Left renal cortex interstitium (tissue), 4 donors: ENCODE data around the gene SLC25A42. TPM values are rescaled to one million over a fixed set of nuclear protein-coding genes. Genes with fewer than 3 reads are reported as not detected.

Experiments
- DNase-seq, 4 donors: peaks; one replicate each; pipeline ENCODE4 v3.0.0-alpha.2; 2013; ENCODE audit warnings: low read depth in 4 of 4, low spot score in 2 of 4, missing footprints in 1 of 4
- polyA plus RNA-seq, 4 donors: library from polyadenylated mRNA; unstranded; fragments of 120-200 nt; gene quantifications; one replicate each; pipeline ENCODE4 v1.2.1, GENCODE V29; 2013; ENCODE audit not compliant: insufficient read length in 4 of 4

Gene SLC25A42
- polyA plus RNA-seq, 4 donors = 16.6 to 27.8 (median 18.8) TPM

GRCh38 chr19:19155495-19156219, 91.9 kb downstream of the SLC25A42 start:
- no peak for DNase-seq

GRCh38 chr19:19157808-19158207, 94.0 kb downstream of the SLC25A42 start:
- no peak for DNase-seq

DNA sequence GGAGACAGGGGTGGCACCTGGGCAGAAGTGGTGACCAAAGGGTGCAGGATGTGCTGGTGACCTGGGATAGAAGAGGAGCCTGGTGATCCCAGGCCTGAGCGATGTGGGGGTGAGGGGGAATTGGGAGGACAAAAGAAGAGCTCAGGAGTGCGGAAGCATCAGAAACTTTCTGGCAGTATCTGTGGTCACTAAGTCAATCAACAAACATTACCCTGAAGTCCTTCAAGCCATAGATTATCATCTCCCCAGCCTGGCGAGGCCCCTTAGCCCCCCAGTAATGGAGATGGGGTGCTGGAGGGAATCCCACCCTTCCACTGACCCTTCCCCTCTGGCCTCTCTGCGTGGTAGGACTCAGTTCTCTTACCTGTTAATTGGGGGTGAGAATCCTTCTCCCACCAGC, 95.7 kb downstream of the SLC25A42 start:
- DNase-seq = no peak

- no peak for DNase-seq
These were observed 96.8 kb downstream of the SLC25A42 start for GRCh38 chr19:19160461-19161035.

DNA sequence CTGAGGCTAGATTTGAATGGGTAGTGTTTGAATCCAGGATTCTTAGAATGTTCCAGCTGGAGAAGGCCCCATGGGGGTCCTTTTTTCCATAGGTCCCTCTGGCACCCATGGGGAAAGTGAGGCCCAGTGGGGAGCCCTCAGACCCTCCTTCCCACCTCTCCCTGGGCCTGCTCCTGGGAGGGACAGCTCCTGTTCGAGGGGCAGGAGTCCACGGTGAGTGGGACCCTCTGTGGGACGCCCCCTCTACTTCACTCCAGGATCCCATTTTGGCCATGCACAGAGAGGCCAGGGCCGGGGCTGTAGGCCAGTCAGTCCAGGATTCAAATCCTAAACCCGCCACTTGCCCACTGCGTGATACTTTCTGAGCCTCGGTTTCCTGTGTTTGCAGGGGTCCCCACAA, 98.7 kb downstream of the SLC25A42 start:
- no peak for DNase-seq

Other genes starting within 250 kb of the SLC25A42 start
- 10 to 100 TPM; 44.6 to 70.4 (median 62.0) TPM for gene UPF1, start 232.0 kb upstream of the SLC25A42 start, polyA plus RNA-seq
- 1 to 10 TPM; 4.8 to 8.1 (median 6.7) TPM for gene CERS1, start 167.8 kb upstream of the SLC25A42 start, polyA plus RNA-seq
- 100 to 1,000 TPM in 3 of 4 donors, 10 to 100 TPM in 1; 97.5 to 153 (median 119) TPM for gene COPE, start 144.6 kb upstream of the SLC25A42 start, polyA plus RNA-seq
- 10 to 100 TPM; 43.2 to 60.9 (median 51.9) TPM for gene DDX49, start 144.3 kb upstream of the SLC25A42 start, polyA plus RNA-seq
- 10 to 100 TPM; 49.3 to 82.4 (median 70.7) TPM for gene HOMER3, start 122.8 kb upstream of the SLC25A42 start, polyA plus RNA-seq
- gene SUGP2, start 30.5 kb upstream of the SLC25A42 start, polyA plus RNA-seq = 100 to 1,000 TPM in 2 of 4 donors, 10 to 100 TPM in 2; 69.9 to 147 (median 98.6) TPM
- gene ARMC6, start 30.4 kb upstream of the SLC25A42 start, polyA plus RNA-seq = 10 to 100 TPM; 31.8 to 37.1 (median 34.7) TPM
- 10 to 100 TPM; 25.5 to 46.2 (median 36.3) TPM for gene TMEM161A, start 74.5 kb downstream of the SLC25A42 start, polyA plus RNA-seq
- 1 to 10 TPM; 1.2 to 4.2 (median 1.9) TPM for gene MEF2B, start 106.3 kb downstream of the SLC25A42 start, polyA plus RNA-seq
- 10 to 100 TPM; 13.5 to 24.3 (median 21.1) TPM for gene BORCS8, start 128.2 kb downstream of the SLC25A42 start, polyA plus RNA-seq
- 10 to 100 TPM; 58.1 to 96.0 (median 75.3) TPM for gene RFXANK, start 128.3 kb downstream of the SLC25A42 start, polyA plus RNA-seq
- gene NR2C2AP, start 139.4 kb downstream of the SLC25A42 start, polyA plus RNA-seq = 10 to 100 TPM; 13.6 to 15.4 (median 13.8) TPM
- 1 to 10 TPM in 1 of 4 donors, under 1 TPM in 1, not detected in 2; 0.09 to 1.5 TPM for gene NCAN, start 148.0 kb downstream of the SLC25A42 start, polyA plus RNA-seq
- 1 to 10 TPM; 2.2 to 4.1 (median 3.1) TPM for gene TM6SF2, start 209.3 kb downstream of the SLC25A42 start, polyA plus RNA-seq